HepG2 (cell line): ENCODE results near the gene TJP3. TPM values are rescaled to one million over a fixed set of nuclear protein-coding genes. Genes with fewer than 3 reads are reported as not detected.

Experiments used
- AGO2 ChIP-seq: fragments of 200-400 bp; formaldehyde crosslinking; optimal IDR thresholded peaks from 2 replicates; pipeline ENCODE3; 2017; ENCODE audit warnings: mild to moderate bottlenecking, low read depth, low read length, moderate library complexity
- GABPA ChIP-seq, 2 experiments: IDR thresholded peaks; 2 replicates each; pipeline ENCODE4 v1.6.1; 2011 to 2016; ENCODE audit warnings: low read depth in 2 of 2, low read length in 1 of 2, missing biosample characterization in 1 of 2, missing genetic modification characterization in 1 of 2
- HNF4A ChIP-seq: sonication (generic); formaldehyde crosslinking; IDR thresholded peaks from 2 replicates; pipeline ENCODE4 v1.4.0; 2020; ENCODE audit warnings: missing genetic modification reagents
- LCORL ChIP-seq, 2 experiments: fragments of 450-650 bp in 1 of 2; sonication (generic) in 1 of 2; formaldehyde crosslinking in 1 of 2; IDR thresholded peaks; 2 replicates each; pipeline versions ENCODE4 v1.5.0 to v1.6.1; 2017 to 2020; ENCODE audit warnings: antibody characterized with exemption in 1 of 2, missing genetic modification reagents in 1 of 2
- MAX ChIP-seq: IDR thresholded peaks from 2 replicates; pipeline ENCODE4 v1.6.1; 2012; ENCODE audit warnings: inconsistent platforms
- NCOR1 ChIP-seq: fragments of 200-600 bp; sonication (generic); IDR thresholded peaks from 2 replicates; pipeline ENCODE4 v1.7.0; 2017; ENCODE audit warnings: antibody characterized with exemption, low read length, borderline replicate concordance
- NR0B2 ChIP-seq: sonication (generic); formaldehyde crosslinking; IDR thresholded peaks from 2 replicates; pipeline ENCODE4 v1.4.0; 2020; ENCODE audit warnings: mild to moderate bottlenecking, missing genetic modification reagents
- PITX1 ChIP-seq: sonication (generic); formaldehyde crosslinking; IDR thresholded peaks from 2 replicates; pipeline ENCODE4 v1.5.1; 2020; ENCODE audit warnings: mild to moderate bottlenecking, missing genetic modification reagents
- POGK ChIP-seq: sonication (generic); formaldehyde crosslinking; conservative IDR thresholded peaks from 2 replicates; pipeline ENCODE4 v1.8.0; 2022; ENCODE audit warnings: mild to moderate bottlenecking, moderate library complexity, missing genetic modification reagents
- RAD21 ChIP-seq: fragments of 450-650 bp; formaldehyde crosslinking; IDR thresholded peaks from 2 replicates; pipeline ENCODE4 v1.5.0; 2020; ENCODE audit warnings: mild to moderate bottlenecking
- RELA ChIP-seq: sonication (generic); formaldehyde crosslinking; IDR thresholded peaks from 2 replicates; pipeline ENCODE4 v1.4.0; 2020; ENCODE audit warnings: missing genetic modification reagents
- SUZ12 ChIP-seq: fragments of 150-350 bp; IDR thresholded peaks from 2 replicates; pipeline ENCODE4 v1.6.1; 2014; ENCODE audit warnings: low read depth, low read length
- THAP9 ChIP-seq: sonication (generic); formaldehyde crosslinking; IDR thresholded peaks from 2 replicates; pipeline ENCODE4; 2020; ENCODE audit warnings: missing genetic modification reagents, mild to moderate bottlenecking, borderline replicate concordance
- U2AF1 ChIP-seq: fragments of 200-400 bp; formaldehyde crosslinking; optimal IDR thresholded peaks from 2 replicates; pipeline ENCODE3; 2017; ENCODE audit warnings: mild to moderate bottlenecking, low read depth, low read length
- ZBTB33 ChIP-seq: sonication (generic); formaldehyde crosslinking; IDR thresholded peaks from 2 replicates; pipeline ENCODE4 v1.4.0; 2020; ENCODE audit warnings: missing genetic modification reagents
- ZFAT ChIP-seq: sonication (generic); formaldehyde crosslinking; conservative IDR thresholded peaks from 2 replicates; pipeline ENCODE4 v1.8.1; 2023; ENCODE audit warnings: missing genetic modification reagents, inconsistent platforms
- ZMYM4 ChIP-seq: sonication (generic); formaldehyde crosslinking; IDR thresholded peaks from 2 replicates; pipeline ENCODE4 v1.8.1; 2023; ENCODE audit warnings: mild to moderate bottlenecking, missing genetic modification reagents
- ZNF256 ChIP-seq: sonication (generic); formaldehyde crosslinking; conservative IDR thresholded peaks from 2 replicates; pipeline ENCODE4 v1.4.0; 2020; ENCODE audit warnings: missing genetic modification reagents
- ZNF329 ChIP-seq: sonication (generic); formaldehyde crosslinking; IDR thresholded peaks from 2 replicates; pipeline ENCODE4 v1.9.0; 2021; ENCODE audit warnings: low read depth, mild to moderate bottlenecking, missing genetic modification reagents
- ZNF652 ChIP-seq: IDR thresholded peaks from 2 replicates; pipeline ENCODE4 v1.6.1; 2016; ENCODE audit warnings: low read depth, borderline replicate concordance
- polyA plus RNA-seq, 8 experiments: library from polyadenylated mRNA; depleted of rRNA in 3 of 8; stranded (reverse) in 7 of 8; unstranded in 1 of 8; fragments of >200 nt; fragmentation: Illumina TruSeq in 4 of 8; extraction: Trizol in 4 of 8; gene quantifications; 2 replicates each; pipeline versions ENCODE4 v1.2.1 to v1.2.3, GENCODE V29; 2011 to 2016; ENCODE audit warnings: low read depth in 4 of 8, missing spikeins in 1 of 8, mixed read lengths in 1 of 8; ENCODE audit not compliant: insufficient read depth in 1 of 8
- total RNA-seq, 5 experiments: library from RNA; depleted of rRNA; stranded (reverse); fragments of >200 nt; fragmentation: Illumina TruSeq; extraction: Trizol; gene quantifications; 2 replicates each; pipeline ENCODE4 v1.2.3, GENCODE V29; 2016; ENCODE audit warnings: low read depth in 1 of 5

The TJP3 gene
- total and polyA plus RNA-seq, 2 of the 13 experiments (the other 11 are each of a cell fraction or from before 2014, with no cell fraction given): 2.3 to 21.5 TPM

GRCh38 chr19:3761382-3762129, 53.4 kb downstream of the TJP3 start, which contains the start of gene APBA3 (continued):
- peak; percentile 82; the same call in 1 of the 2 replicates for TF ChIP-seq ZNF256 (CRISPR knock-in tag)
- TF ChIP-seq AGO2: peak; percentile 27
- peak; percentile 39 for TF ChIP-seq HNF4A (CRISPR knock-in tag)
- peak; percentile 91 for TF ChIP-seq SUZ12
- peak; percentile 75; the same call in 1 of the 2 replicates for TF ChIP-seq THAP9 (CRISPR knock-in tag)
- TF ChIP-seq ZMYM4 (CRISPR knock-in tag): peak; percentile 44; the same call in 1 of the 2 replicates
- TF ChIP-seq ZNF329 (CRISPR knock-in tag): peak; percentile 77
- peak; percentile 58 for TF ChIP-seq U2AF1
- peak; percentile 67 for TF ChIP-seq GABPA (IDR thresholded peaks at IDR 0.05; ENCODE audit: low read depth, low read length)
- TF ChIP-seq GABPA (CRISPR knock-in tag; IDR thresholded peaks at IDR 0.05; ENCODE audit: low read depth): peak; percentile 92
- no peak for TF ChIP-seq LCORL (IDR thresholded peaks at IDR 0.05)
- peak; percentile 57 for TF ChIP-seq LCORL (CRISPR knock-in tag; IDR thresholded peaks at IDR 0.05)
- no peak for TF ChIP-seq RELA (CRISPR knock-in tag)
- TF ChIP-seq NR0B2: peak; percentile 50; the same call in 1 of the 2 replicates
- 0 out of 2 replicates have a peak, but pooled peaks have one; percentile 59 for TF ChIP-seq POGK (CRISPR knock-in tag)
- no peak for TF ChIP-seq RAD21
- TF ChIP-seq NCOR1: peak; percentile 10; the same call in 1 of the 2 replicates
- TF ChIP-seq ZNF652 (CRISPR knock-in tag): peak; percentile 72; the same call in 1 of the 2 replicates
- TF ChIP-seq ZBTB33: peak; percentile 52
- TF ChIP-seq ZFAT (CRISPR knock-in tag): no peak
- TF ChIP-seq MAX: peak; percentile 50; the same call in 1 of the 2 replicates
- TF ChIP-seq PITX1: no peak
